Measurements from ENCODE around the gene SDCCAG8. TPM values are rescaled to one million over a fixed set of nuclear protein-coding genes. Genes with fewer than 3 reads are reported as not detected.

Gene SDCCAG8
- total RNA-seq, 1 donor from 2014 or later: 92.7 TPM

- no peaks in the 10 kb centered on the region for H3K9me3 ChIP-seq
- ATAC-seq (no peak), DNase-seq (no peak)
- no peak for TF ChIP-seq CTCF (IDR thresholded peaks at IDR 0.05)
- intact Hi-C loops (cut with DNase I): no loop called here
- peaks cover 22% of the 10 kb centered on the region for H3K36me3 ChIP-seq
- H3K4me3 ChIP-seq: no peak overlapping the region
- H3K27ac ChIP-seq: no peak overlapping the region
- H3K4me1 ChIP-seq: no peaks in the 10 kb centered on the region
- no peaks in the 10 kb centered on the region for H3K27me3 ChIP-seq (ENCODE audit: low read depth)
Observed at GRCh38 chr1:243394066-243394465, 138.2 kb downstream of the SDCCAG8 start.

DNA sequence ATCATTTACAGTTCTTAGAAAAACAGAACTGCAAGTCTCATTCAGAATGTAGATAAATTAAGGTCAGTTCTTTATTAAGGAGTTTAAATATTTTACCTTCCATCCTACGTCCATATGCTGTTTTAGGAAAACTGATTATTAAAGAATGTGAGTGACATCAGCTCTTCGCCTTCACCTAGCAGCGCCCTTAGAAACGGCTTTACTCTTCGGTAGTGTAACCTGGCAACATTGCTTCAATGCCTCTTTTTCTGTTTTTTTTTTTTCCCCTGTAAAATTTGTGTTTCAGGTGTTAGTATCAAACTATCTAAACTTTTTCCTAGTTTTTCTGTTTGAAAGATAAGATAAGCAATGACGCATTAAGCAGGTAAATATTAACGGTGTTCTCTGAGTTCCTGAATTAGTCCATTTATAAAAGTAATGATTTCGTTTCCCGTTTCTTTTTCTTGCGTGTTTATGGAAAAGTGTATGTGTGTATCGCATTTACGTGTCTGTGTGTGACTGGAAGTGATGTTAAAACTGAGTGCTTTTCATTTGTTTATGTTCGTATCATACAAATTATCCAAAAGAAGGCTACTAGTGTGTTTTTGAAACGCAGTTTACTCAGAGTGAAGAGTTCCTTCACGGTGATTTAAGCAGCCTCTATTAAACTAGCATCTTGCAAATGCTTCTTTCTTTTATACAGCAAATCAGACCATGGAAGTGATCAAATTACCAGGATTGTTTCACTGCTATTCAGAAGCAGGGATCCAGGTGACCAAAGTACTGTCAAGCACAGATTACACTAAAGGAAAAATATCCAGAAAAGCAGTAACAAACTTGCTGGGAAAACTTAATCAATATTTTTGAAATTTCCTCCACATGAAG is 139.0 kb downstream of the SDCCAG8 start:
- no peak overlapping the region for H3K27ac ChIP-seq
- H3K36me3 ChIP-seq: peaks cover 22% of the 10 kb centered on the region
- H3K9me3 ChIP-seq: no peaks in the 10 kb centered on the region
- DNase-seq: no peak
- no peaks in the 10 kb centered on the region for H3K4me1 ChIP-seq
- ATAC-seq: no peak
- H3K27me3 ChIP-seq (ENCODE audit: low read depth): no peaks in the 10 kb centered on the region
- intact Hi-C loops (cut with DNase I): no loop called here
- TF ChIP-seq CTCF (IDR thresholded peaks at IDR 0.05): no peak
- H3K4me3 ChIP-seq: no peak overlapping the region

- ATAC-seq: no peak
- no peak overlapping the region for H3K4me3 ChIP-seq
- no peak overlapping the region for H3K27ac ChIP-seq
- peaks cover 9% of the 10 kb centered on the region for H3K36me3 ChIP-seq
- intact Hi-C loops (cut with DNase I): no loop called here
- H3K9me3 ChIP-seq: no peaks in the 10 kb centered on the region
- TF ChIP-seq CTCF (IDR thresholded peaks at IDR 0.05): no peak
- H3K4me1 ChIP-seq: no peaks in the 10 kb centered on the region
- no peaks in the 10 kb centered on the region for H3K27me3 ChIP-seq (ENCODE audit: low read depth)
- no peak for DNase-seq
Observed at GRCh38 chr1:243396424-243396823, 140.6 kb downstream of the SDCCAG8 start.

DNA sequence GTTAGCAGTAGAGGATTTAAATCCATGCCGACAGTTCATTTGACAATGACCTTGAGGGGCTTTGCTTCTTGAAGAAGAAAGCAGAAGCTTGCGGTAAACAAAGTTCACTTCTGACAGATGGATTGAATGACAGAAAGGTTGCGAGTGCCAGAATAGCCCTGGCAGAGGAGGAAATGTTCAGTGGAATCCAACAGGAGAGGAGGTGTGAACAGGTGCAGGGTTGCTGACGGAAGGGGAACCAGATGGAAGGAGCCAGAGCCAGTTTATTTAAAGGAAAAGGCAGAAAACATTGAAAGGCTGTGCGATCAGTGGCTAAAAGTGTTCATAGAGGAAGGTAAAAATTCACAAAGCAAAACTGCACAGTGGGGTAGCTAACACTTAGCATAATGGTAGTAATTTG is 141.0 kb downstream of the SDCCAG8 start:
- no peaks in the 10 kb centered on the region for H3K27me3 ChIP-seq (ENCODE audit: low read depth)
- H3K27ac ChIP-seq: no peak overlapping the region
- no peaks in the 10 kb centered on the region for H3K9me3 ChIP-seq
- intact Hi-C loops (cut with DNase I): no loop called here
- TF ChIP-seq CTCF (IDR thresholded peaks at IDR 0.05): no peak
- no peak for ATAC-seq
- no peak overlapping the region for H3K4me3 ChIP-seq
- DNase-seq: no peak
- no peaks in the 10 kb centered on the region for H3K4me1 ChIP-seq
- H3K36me3 ChIP-seq: peaks cover 6% of the 10 kb centered on the region

GRCh38 chr1:243397613-243398321 is 141.9 kb downstream of the SDCCAG8 start:
- Histone ChIP-seq H3K4me1 (no peaks in the 10 kb centered on the region), H3K27me3 (ENCODE audit: low read depth) (no peaks in the 10 kb centered on the region), H3K4me3 (no peak overlapping the region), H3K27ac (no peak overlapping the region), H3K36me3 (peaks cover 6% of the 10 kb centered on the region), H3K9me3 (no peaks in the 10 kb centered on the region)
- intact Hi-C loops (cut with DNase I): no loop called here
- ATAC-seq: no peak
- TF ChIP-seq CTCF (IDR thresholded peaks at IDR 0.05): no peak
- DNase-seq: no peak
